H1 (cell line): ENCODE measurements around the gene EPS8. TPM values are rescaled to one million over a fixed set of nuclear protein-coding genes. Genes with fewer than 3 reads are reported as not detected.

Experiments
- CTBP2 ChIP-seq: IDR thresholded peaks from 2 replicates; pipeline ENCODE4 v1.7.0; 2011; ENCODE audit warnings: borderline replicate concordance, mild to moderate bottlenecking, moderate library complexity, mixed read lengths, low read length; ENCODE audit not compliant: insufficient read depth, insufficient read length
- HDAC2 ChIP-seq, 2 experiments: fragments of 300-600 bp in 1 of 2; sonication (generic) in 1 of 2; IDR thresholded peaks; 2 replicates each; pipeline ENCODE4 v1.6.1; 2011 to 2012; ENCODE audit warnings: low read depth in 2 of 2, low read length in 2 of 2, mild to moderate bottlenecking in 2 of 2, moderate library complexity in 2 of 2, borderline replicate concordance in 1 of 2, inconsistent platforms in 1 of 2
- SRF ChIP-seq: IDR thresholded peaks from 2 replicates; pipeline ENCODE4 v1.6.1; 2011; ENCODE audit warnings: mild to moderate bottlenecking, low read depth, low read length, moderate library complexity
- polyA plus RNA-seq, 7 experiments: library from polyadenylated mRNA; depleted of rRNA in 3 of 7; stranded (reverse) in 5 of 7; unstranded in 2 of 7; fragments of >200 nt in 5 of 7; fragments of 200-250 nt in 2 of 7; gene quantifications; 1 replicate in 5 of 7; 2 replicates in 1 of 7; 4 replicates in 1 of 7; pipeline versions ENCODE4 v1.2.1 to v1.2.3, GENCODE V29; 2011 to 2013; ENCODE audit warnings: missing spikeins in 2 of 7, mixed read lengths in 2 of 7
- total RNA-seq: library from RNA; stranded (reverse); fragmentation: NEBNext Ultra II Directional; extraction: Animal tissue kit (Norgen Biotek cat#: 25700); gene quantifications from 2 replicates; pipeline ENCODE4 v1.2.1, GENCODE V29; 2021
- TF ChIP-seq, protein P1 (sequence below): IDR thresholded peaks from 2 replicates; pipeline ENCODE4 v1.6.1; 2011; ENCODE audit warnings: low read length, improper control_type of control experiment

EPS8 gene
- total and polyA plus RNA-seq, 2 of the 8 experiments (the other 6 are each of a cell fraction or from before 2014, with no cell fraction given) = 3.0 to 4.6 TPM

DNA sequence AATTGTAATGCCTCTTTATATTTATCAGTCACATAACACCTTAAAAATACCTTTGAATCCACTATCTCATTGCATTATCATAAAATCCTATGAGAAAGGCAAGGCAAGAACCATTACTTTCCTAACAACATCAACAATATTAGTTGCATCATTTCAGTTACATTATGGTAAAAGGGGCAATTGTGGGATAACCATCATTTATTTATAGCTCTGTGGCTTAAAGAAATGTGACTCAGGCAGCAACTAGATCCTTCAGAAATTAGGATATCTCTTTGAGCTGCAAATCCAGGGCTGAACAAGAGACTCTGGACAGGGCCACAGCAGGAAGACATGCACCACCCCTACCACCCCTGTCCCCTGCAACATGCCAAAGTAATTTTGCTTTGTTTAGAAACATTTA, 36.4 kb downstream of the EPS8 start (continued):
- TF ChIP-seq, protein P1, sequence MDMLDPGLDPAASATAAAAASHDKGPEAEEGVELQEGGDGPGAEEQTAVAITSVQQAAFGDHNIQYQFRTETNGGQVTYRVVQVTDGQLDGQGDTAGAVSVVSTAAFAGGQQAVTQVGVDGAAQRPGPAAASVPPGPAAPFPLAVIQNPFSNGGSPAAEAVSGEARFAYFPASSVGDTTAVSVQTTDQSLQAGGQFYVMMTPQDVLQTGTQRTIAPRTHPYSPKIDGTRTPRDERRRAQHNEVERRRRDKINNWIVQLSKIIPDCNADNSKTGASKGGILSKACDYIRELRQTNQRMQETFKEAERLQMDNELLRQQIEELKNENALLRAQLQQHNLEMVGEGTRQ = no peak
- no peak for TF ChIP-seq HDAC2 (IDR thresholded peaks at IDR 0.05; ENCODE audit: borderline replicate concordance in 1 of 2, low read depth in 2 of 2, low read length in 2 of 2)
- TF ChIP-seq CTBP2 = no peak
- no peak for TF ChIP-seq SRF
